WTC11 (cell line): Measurements from ENCODE around the gene NBEA. TPM values are rescaled to one million over a fixed set of nuclear protein-coding genes. Genes with fewer than 3 reads are reported as not detected.

Experiments
- ATAC-seq: fragments of 200-7000 bp; cut with Tn5 transposase; 2 replicates; pipeline ENCODE4 v1.10.0; 2021; ENCODE audit warnings: mild to moderate bottlenecking, moderate library complexity
- CTCF ChIA-PET: fragments of 300-600 bp; sonication (Branson Sonifier 250); formaldehyde crosslinking; loops from one replicate; lab custom pipeline; 2021; ENCODE audit warnings: antibody characterized with exemption; lab: Charles Lee
- POLR2A ChIA-PET: fragments of 350-600 bp; sonication (Branson Sonifier 250); formaldehyde crosslinking; loops from one replicate; lab custom pipeline; 2021; ENCODE audit warnings: antibody characterized with exemption; lab: Charles Lee
- DNase-seq: peaks from one replicate; pipeline ENCODE4 v3.0.0; 2021; ENCODE audit warnings: low spot score
- H3K27ac Mint-ChIP-seq: 2 replicates; pipeline ENCODE4 v1.8.0; 2021; ENCODE audit warnings: mixed read lengths
- H3K27me3 Mint-ChIP-seq: 2 replicates; pipeline ENCODE4 v1.8.0; 2021; ENCODE audit warnings: low read depth, mild to moderate bottlenecking, moderate library complexity, mixed read lengths
- H3K36me3 Mint-ChIP-seq: 2 replicates; pipeline ENCODE4 v1.8.0; 2021; ENCODE audit warnings: mixed read lengths
- H3K4me1 Mint-ChIP-seq: 2 replicates; pipeline ENCODE4 v1.8.0; 2022; ENCODE audit warnings: mixed read lengths
- H3K4me3 Mint-ChIP-seq: 2 replicates; pipeline ENCODE4 v1.8.0; 2021; ENCODE audit warnings: mild to moderate bottlenecking, moderate library complexity, mixed read lengths
- H3K9me3 Mint-ChIP-seq: 2 replicates; pipeline ENCODE4 v1.8.0; 2021; ENCODE audit warnings: mixed read lengths
- IRF2 ChIP-seq: sonication (generic); formaldehyde crosslinking; IDR thresholded peaks from 2 replicates; pipeline ENCODE4 v1.8.0; 2022; ENCODE audit warnings: low read depth, missing genetic modification reagents, borderline replicate concordance
- SOX15 ChIP-seq: fragments of 250-450 bp; sonication (Bioruptor Pico); IDR thresholded peaks from 2 replicates; pipeline ENCODE4 v1.9.0; 2021; ENCODE audit warnings: mild to moderate bottlenecking
- SP1 ChIP-seq: sonication (generic); formaldehyde crosslinking; conservative IDR thresholded peaks from 2 replicates; pipeline ENCODE4 v1.8.1; 2022; ENCODE audit warnings: missing genetic modification reagents
- ZBTB21 ChIP-seq: sonication (generic); formaldehyde crosslinking; IDR thresholded peaks from 2 replicates; pipeline ENCODE4 v1.8.1; 2023; ENCODE audit warnings: mild to moderate bottlenecking, missing genetic modification reagents, borderline replicate concordance
- ZNF396 ChIP-seq: fragments of 250-450 bp; sonication (Bioruptor Pico); IDR thresholded peaks from 2 replicates; pipeline ENCODE4 v1.8.0; 2021; ENCODE audit warnings: mild to moderate bottlenecking, moderate library complexity, borderline replicate concordance
- total RNA-seq: library from RNA; stranded (reverse); gene quantifications from 3 replicates; pipeline ENCODE4 v1.2.3, GENCODE V29; 2021
- TF ChIP-seq, protein P1 (sequence below): sonication (generic); formaldehyde crosslinking; IDR thresholded peaks from 2 replicates; pipeline ENCODE4 v1.8.1; 2023; ENCODE audit warnings: mild to moderate bottlenecking, moderate library complexity, missing genetic modification reagents
- TF ChIP-seq, protein P2 (sequence below): sonication (generic); formaldehyde crosslinking; IDR thresholded peaks from 2 replicates; pipeline ENCODE4 v1.8.1; 2022; ENCODE audit warnings: mild to moderate bottlenecking, missing genetic modification reagents, moderate library complexity, borderline replicate concordance
- TF ChIP-seq, protein P3 (sequence below): fragments of 250-450 bp; sonication (Bioruptor Pico); IDR thresholded peaks from 2 replicates; pipeline ENCODE4 v1.9.0; 2021; ENCODE audit warnings: mild to moderate bottlenecking, borderline replicate concordance
- TF ChIP-seq, protein P4 (sequence below): fragments of 250-450 bp; sonication (Bioruptor Pico); IDR thresholded peaks from 2 replicates; pipeline ENCODE4 v2.1.2; 2022; ENCODE audit warnings: mild to moderate bottlenecking, moderate library complexity
- TF ChIP-seq, protein P5 (sequence below): fragments of 250-450 bp; sonication (Bioruptor Pico); IDR thresholded peaks from 2 replicates; pipeline ENCODE4 v1.9.0; 2021; ENCODE audit warnings: moderate library complexity, mild to moderate bottlenecking, inconsistent platforms, borderline replicate concordance
- TF ChIP-seq, protein P6 (sequence below): sonication (generic); formaldehyde crosslinking; IDR thresholded peaks from 2 replicates; pipeline ENCODE4 v1.8.1; 2022; ENCODE audit warnings: low read depth, missing genetic modification reagents, borderline replicate concordance

Gene NBEA
- total RNA-seq, 1 experiment from 2014 or later: 20.9 TPM

DNA sequence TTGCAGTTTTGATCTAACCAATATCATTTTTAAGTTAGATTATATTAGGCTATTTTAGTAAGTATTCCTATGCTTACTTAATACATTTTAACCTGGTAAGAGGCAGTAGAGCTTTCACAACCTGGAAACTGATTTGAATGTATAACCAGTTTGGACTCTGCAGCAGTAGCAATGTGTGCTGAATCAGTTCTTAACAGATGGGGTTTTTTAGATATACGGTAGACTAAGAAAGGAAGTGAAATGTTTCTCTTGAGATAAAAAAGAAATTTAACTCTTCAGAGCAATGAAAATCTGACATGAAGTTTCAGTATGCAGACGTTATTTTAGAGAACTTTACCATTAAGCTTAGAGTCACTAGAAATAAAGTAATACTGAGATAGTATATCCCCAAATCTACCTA lies 2.7 kb downstream of the NBEA start:
- no peaks in the 10 kb centered on the region for H3K9me3 Mint-ChIP-seq
- no peaks in the 10 kb centered on the region for H3K36me3 Mint-ChIP-seq
- POLR2A ChIA-PET: no interaction called here
- CTCF ChIA-PET: no interaction called here
- TF ChIP-seq, protein P1, sequence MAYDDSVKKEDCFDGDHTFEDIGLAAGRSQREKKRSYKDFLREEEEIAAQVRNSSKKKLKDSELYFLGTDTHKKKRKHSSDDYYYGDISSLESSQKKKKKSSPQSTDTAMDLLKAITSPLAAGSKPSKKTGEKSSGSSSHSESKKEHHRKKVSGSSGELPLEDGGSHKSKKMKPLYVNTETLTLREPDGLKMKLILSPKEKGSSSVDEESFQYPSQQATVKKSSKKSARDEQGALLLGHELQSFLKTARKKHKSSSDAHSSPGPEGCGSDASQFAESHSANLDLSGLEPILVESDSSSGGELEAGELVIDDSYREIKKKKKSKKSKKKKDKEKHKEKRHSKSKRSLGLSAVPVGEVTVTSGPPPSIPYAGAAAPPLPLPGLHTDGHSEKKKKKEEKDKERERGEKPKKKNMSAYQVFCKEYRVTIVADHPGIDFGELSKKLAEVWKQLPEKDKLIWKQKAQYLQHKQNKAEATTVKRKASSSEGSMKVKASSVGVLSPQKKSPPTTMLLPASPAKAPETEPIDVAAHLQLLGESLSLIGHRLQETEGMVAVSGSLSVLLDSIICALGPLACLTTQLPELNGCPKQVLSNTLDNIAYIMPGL: no peak
- TF ChIP-seq, protein P2, sequence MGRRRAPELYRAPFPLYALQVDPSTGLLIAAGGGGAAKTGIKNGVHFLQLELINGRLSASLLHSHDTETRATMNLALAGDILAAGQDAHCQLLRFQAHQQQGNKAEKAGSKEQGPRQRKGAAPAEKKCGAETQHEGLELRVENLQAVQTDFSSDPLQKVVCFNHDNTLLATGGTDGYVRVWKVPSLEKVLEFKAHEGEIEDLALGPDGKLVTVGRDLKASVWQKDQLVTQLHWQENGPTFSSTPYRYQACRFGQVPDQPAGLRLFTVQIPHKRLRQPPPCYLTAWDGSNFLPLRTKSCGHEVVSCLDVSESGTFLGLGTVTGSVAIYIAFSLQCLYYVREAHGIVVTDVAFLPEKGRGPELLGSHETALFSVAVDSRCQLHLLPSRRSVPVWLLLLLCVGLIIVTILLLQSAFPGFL (CRISPR knock-in tag): no peak
- TF ChIP-seq, protein P3, sequence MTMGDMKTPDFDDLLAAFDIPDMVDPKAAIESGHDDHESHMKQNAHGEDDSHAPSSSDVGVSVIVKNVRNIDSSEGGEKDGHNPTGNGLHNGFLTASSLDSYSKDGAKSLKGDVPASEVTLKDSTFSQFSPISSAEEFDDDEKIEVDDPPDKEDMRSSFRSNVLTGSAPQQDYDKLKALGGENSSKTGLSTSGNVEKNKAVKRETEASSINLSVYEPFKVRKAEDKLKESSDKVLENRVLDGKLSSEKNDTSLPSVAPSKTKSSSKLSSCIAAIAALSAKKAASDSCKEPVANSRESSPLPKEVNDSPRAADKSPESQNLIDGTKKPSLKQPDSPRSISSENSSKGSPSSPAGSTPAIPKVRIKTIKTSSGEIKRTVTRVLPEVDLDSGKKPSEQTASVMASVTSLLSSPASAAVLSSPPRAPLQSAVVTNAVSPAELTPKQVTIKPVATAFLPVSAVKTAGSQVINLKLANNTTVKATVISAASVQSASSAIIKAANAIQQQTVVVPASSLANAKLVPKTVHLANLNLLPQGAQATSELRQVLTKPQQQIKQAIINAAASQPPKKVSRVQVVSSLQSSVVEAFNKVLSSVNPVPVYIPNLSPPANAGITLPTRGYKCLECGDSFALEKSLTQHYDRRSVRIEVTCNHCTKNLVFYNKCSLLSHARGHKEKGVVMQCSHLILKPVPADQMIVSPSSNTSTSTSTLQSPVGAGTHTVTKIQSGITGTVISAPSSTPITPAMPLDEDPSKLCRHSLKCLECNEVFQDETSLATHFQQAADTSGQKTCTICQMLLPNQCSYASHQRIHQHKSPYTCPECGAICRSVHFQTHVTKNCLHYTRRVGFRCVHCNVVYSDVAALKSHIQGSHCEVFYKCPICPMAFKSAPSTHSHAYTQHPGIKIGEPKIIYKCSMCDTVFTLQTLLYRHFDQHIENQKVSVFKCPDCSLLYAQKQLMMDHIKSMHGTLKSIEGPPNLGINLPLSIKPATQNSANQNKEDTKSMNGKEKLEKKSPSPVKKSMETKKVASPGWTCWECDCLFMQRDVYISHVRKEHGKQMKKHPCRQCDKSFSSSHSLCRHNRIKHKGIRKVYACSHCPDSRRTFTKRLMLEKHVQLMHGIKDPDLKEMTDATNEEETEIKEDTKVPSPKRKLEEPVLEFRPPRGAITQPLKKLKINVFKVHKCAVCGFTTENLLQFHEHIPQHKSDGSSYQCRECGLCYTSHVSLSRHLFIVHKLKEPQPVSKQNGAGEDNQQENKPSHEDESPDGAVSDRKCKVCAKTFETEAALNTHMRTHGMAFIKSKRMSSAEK (CRISPR knock-in tag): no peak
- TF ChIP-seq SOX15 (CRISPR knock-in tag): no peak
- no peak for ATAC-seq
- peaks cover 63% of the 10 kb centered on the region for H3K4me1 Mint-ChIP-seq
- peak overlapping the region; percentile 83 for H3K4me3 Mint-ChIP-seq
- no peak for DNase-seq
- no peaks in the 10 kb centered on the region for H3K27me3 Mint-ChIP-seq
- H3K27ac Mint-ChIP-seq: no peak overlapping the region

DNA sequence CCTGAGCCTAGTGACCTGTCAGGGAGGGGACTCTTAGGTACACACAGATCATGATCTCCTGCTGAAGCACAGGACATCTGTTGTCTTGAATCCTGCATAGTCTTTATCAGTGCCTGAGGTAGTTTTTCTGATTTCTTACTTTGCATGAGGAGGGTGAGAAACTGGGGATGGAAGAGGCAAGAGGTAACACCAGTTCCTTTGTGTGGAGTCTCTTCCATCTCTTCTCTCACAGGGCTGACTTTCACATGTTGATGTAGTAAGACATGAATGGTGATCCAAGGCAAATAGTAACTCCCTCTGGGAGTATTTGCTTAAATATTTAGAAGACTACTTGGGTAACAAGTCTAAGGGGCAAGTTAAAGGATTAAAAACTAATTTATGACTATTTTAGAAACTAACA lies 9.5 kb downstream of the NBEA start:
- POLR2A ChIA-PET: no interaction called here
- peak overlapping the region; percentile 90 for H3K27ac Mint-ChIP-seq
- peaks cover 30% of the 10 kb centered on the region for H3K9me3 Mint-ChIP-seq
- DNase-seq (no peak), ATAC-seq (peak; percentile 87)
- H3K4me1 Mint-ChIP-seq: peaks cover 56% of the 10 kb centered on the region
- no peaks in the 10 kb centered on the region for H3K27me3 Mint-ChIP-seq
- TF ChIP-seq ZBTB21 (CRISPR knock-in tag) (no peak), IRF2 (CRISPR knock-in tag) (no peak), ZNF396 (CRISPR knock-in tag) (no peak), SP1 (CRISPR knock-in tag) (no peak)
- TF ChIP-seq, protein P4, sequence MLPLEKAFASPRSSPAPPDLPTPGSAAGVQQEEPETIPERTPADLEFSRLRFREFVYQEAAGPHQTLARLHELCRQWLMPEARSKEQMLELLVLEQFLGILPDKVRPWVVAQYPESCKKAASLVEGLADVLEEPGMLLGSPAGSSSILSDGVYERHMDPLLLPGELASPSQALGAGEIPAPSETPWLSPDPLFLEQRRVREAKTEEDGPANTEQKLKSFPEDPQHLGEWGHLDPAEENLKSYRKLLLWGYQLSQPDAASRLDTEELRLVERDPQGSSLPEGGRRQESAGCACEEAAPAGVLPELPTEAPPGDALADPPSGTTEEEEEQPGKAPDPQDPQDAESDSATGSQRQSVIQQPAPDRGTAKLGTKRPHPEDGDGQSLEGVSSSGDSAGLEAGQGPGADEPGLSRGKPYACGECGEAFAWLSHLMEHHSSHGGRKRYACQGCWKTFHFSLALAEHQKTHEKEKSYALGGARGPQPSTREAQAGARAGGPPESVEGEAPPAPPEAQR: no peak
- TF ChIP-seq, protein P5, sequence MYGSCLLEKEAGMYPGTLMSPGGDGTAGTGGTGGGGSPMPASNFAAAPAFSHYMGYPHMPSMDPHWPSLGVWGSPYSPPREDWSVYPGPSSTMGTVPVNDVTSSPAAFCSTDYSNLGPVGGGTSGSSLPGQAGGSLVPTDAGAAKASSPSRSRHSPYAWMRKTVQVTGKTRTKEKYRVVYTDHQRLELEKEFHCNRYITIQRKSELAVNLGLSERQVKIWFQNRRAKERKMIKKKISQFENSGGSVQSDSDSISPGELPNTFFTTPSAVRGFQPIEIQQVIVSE: no peak
- TF ChIP-seq, protein P3 (CRISPR knock-in tag): no peak
- TF ChIP-seq, protein P6, sequence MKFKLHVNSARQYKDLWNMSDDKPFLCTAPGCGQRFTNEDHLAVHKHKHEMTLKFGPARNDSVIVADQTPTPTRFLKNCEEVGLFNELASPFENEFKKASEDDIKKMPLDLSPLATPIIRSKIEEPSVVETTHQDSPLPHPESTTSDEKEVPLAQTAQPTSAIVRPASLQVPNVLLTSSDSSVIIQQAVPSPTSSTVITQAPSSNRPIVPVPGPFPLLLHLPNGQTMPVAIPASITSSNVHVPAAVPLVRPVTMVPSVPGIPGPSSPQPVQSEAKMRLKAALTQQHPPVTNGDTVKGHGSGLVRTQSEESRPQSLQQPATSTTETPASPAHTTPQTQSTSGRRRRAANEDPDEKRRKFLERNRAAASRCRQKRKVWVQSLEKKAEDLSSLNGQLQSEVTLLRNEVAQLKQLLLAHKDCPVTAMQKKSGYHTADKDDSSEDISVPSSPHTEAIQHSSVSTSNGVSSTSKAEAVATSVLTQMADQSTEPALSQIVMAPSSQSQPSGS: no peak
- H3K4me3 Mint-ChIP-seq: no peak overlapping the region
- peaks cover 31% of the 10 kb centered on the region for H3K36me3 Mint-ChIP-seq
- CTCF ChIA-PET: no interaction called here
